Pancreas (tissue), 10 donors: ENCODE measurements around the gene APOH. TPM values are rescaled to one million over a fixed set of nuclear protein-coding genes. Genes with fewer than 3 reads are reported as not detected.

Experiments used
- ATAC-seq, 4 donors: fragments of 200-7000 bp; cut with Tn5 transposase; one replicate each; pipeline versions ENCODE4 v1.8.0 to v1.9.1; 2020; ENCODE audit warnings: mild to moderate bottlenecking in 4 of 4, moderate library complexity in 4 of 4
- DNase-seq, 6 donors: peaks; one replicate each; pipeline ENCODE4 v3.0.0-alpha.2; 2020
- FAIRE-seq: peaks from 2 replicates; lab custom pipeline; 2012; peaks lifted over from hg19 to GRCh38; lab: Jason Lieb, UNC
- H3K27ac ChIP-seq, 4 donors: fragments of 200-600 bp; sonication (generic); 1 replicate in 3 of 4; 2 replicates in 1 of 4; pipeline versions ENCODE4 v1.5.0 to v1.8.0; 2020
- H3K27me3 ChIP-seq, 4 donors: fragments of 200-600 bp; one replicate each; pipeline ENCODE4 v1.8.0; 2021
- H3K36me3 ChIP-seq, 3 donors: fragments of 200-600 bp; sonication (generic) in 1 of 3; one replicate each; pipeline versions ENCODE4 v1.5.0 to v1.8.0; 2020 to 2021
- H3K4me1 ChIP-seq, 3 donors: fragments of 200-600 bp; one replicate each; pipeline ENCODE4 v1.8.0; 2021
- H3K4me3 ChIP-seq, 4 donors: fragments of 200-600 bp; sonication (generic) in 2 of 4; one replicate each; pipeline versions ENCODE4 v1.5.0 to v1.8.0; 2020 to 2021
- H3K9me3 ChIP-seq, 4 donors: fragments of 200-600 bp; one replicate each; pipeline ENCODE4 v1.8.0; 2021
- CTCF ChIP-seq, 4 donors: fragments of 200-600 bp; sonication (generic) in 3 of 4; IDR thresholded peaks; one replicate each; pipeline versions ENCODE4 v1.5.0 to v1.8.0; 2021; ENCODE audit warnings: antibody characterized with exemption in 4 of 4
- WGBS, 2 donors: extraction: QIAGEN DNeasy Blood & Tissue Kit; methylation state at CpG; one replicate each; pipeline ENCODE4 v1.1.7; 2013; 5-methylcytosine and 5-hydroxymethylcytosine counted together
- intact Hi-C, 3 donors: fragments of 100-400 bp; cut with DNase I; formaldehyde crosslinking; loops; one replicate each; pipeline versions ENCODE4 v1.11.1 to v1.14.2; 2022
- polyA plus RNA-seq, 2 donors: library from polyadenylated mRNA; stranded (reverse); fragments of 200-250 nt; gene quantifications; one replicate each; pipeline ENCODE4 v1.2.3, GENCODE V29; 2013
- total RNA-seq, 6 donors: library from RNA; stranded (reverse); fragmentation: NEBNext Ultra II Directional in 4 of 6; extraction: Animal tissue kit (Norgen Biotek cat#: 25700) in 4 of 6; gene quantifications; one replicate each; pipeline versions ENCODE4 v1.2.1 to v1.2.4, GENCODE V29; 2021 to 2023
- donor health status: healthy with polysubstance abuse.
- donor health status: DM: no; HTN: no; CAD: no; lungs with moderate emphysema.
- donor health status: DM: no; HTN: no; CAD: no.
- donor health status: control.
- donor health status: control.
- donor health status: Bipolar disorder and iron deficiency.
- donor health status: DM: yes; HTN: yes; CAD: no.
- donor health status: DM: no; HTN: no; CAD: no.
- donor health status: DM: no; HTN: no; CAD: no.
- donor health status: DM: yes; HTN: yes; CAD: no.

APOH gene
- total and polyA plus RNA-seq, 8 donors = 3.8 to 68.4 (median 8.2) TPM

- 56% methylated on average over 3 of the region's 3 CpGs for WGBS, 2 donors
- Histone ChIP-seq H3K36me3 (no peaks in the 10 kb centered on the region), H3K4me1 (peaks cover 3 to 16% (median 10%) of the 10 kb centered on the region in 3 donors), H3K9me3 (no peaks in the 10 kb centered on the region), H3K27ac (no peak overlapping the region), H3K4me3 (no peak overlapping the region), H3K27me3 (no peaks in the 10 kb centered on the region)
- TF ChIP-seq CTCF (IDR thresholded peaks at IDR 0.05) = no peak
- DNase-seq (no peak), ATAC-seq (no peak), FAIRE-seq (no peak)
- intact Hi-C loops = no loop called here
Observed at GRCh38 chr17:66234611-66235010, 5.4 kb upstream of the APOH start.

DNA sequence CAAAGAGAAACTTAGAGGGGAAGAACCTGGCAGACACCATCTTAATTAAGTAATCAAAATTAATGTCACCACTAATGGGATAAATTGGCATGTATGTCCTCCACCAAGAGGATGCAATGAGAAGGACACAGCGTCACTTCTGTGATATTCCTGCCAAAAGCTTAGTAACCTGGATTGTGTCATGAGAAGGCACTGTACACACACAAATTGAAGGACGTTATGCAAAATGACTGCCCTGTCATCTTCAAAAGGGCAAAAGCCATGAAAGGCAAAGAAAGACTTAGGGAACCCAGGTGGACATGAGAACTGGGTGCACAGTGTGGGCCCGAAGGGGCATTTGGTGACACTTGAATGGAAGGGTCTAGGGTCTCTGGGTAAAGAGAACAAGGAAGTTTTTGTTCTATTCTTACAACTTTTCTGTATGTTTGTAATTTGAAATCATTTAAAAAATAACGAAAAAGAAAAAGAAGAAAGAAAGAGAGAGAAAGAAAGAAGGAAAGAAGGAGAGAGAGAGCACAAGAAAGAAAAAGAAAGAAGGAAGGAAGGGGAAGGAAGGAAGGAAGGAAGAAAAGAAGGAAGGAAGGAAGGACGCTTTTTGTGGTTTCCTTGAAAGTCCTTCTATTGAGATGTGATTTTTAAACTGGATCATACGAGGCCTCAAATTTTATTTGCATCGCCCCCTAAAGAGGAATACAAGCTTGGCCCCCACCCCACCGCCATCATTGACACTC is 4.0 kb upstream of the APOH start:
- DNase-seq (no peak), ATAC-seq (peak in 1 of 4 donors; percentile 42), FAIRE-seq (no peak)
- Histone ChIP-seq H3K36me3 (no peaks in the 10 kb centered on the region), H3K9me3 (no peaks in the 10 kb centered on the region), H3K27me3 (no peaks in the 10 kb centered on the region), H3K4me1 (peaks cover 7 to 24% (median 18%) of the 10 kb centered on the region in 3 donors), H3K27ac (no peak overlapping the region), H3K4me3 (no peak overlapping the region)
- WGBS, 2 donors = 75% methylated on average over 8 of the region's 8 CpGs
- TF ChIP-seq CTCF (IDR thresholded peaks at IDR 0.05) = no peak
- intact Hi-C loops = no loop called here

DNA sequence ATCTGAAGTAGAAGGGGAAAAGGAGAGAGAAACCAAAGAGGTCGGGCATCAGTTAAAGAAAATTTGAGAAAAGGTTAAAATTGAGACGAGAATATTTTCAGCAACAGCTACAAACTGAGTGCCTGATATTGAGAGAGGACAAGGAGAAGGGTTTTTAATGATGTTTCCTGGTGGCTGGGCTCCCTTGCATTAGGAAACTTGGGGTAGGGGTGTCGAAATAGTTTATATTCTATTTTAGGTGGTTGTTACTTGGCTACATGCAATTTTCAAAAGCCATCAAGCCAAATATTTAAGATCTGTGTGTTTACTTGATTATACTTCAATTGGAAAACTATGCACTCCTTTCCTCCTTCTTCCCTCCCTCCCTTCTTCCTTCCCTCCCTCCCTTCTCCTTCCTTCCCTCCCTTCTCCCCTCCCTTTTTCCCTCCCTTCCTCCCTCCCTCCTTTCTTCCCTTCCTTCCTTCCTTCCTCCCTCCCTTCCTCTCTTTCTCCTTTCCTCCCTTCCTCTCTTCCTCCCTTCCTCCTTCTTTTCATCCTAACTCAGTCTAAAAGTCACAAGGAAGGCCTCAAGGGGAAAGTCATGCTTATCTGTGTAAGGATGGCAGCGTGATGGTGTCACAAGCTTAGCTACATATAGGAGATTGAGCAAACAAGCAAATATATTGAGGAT is 1.8 kb upstream of the APOH start:
- 87 to 98% methylated on average over 4 of the region's 4 CpGs for WGBS, 2 donors
- Histone ChIP-seq H3K36me3 (no peaks in the 10 kb centered on the region), H3K27me3 (no peaks in the 10 kb centered on the region), H3K4me1 (peaks cover 7 to 24% (median 18%) of the 10 kb centered on the region in 3 donors), H3K9me3 (no peaks in the 10 kb centered on the region), H3K27ac (no peak overlapping the region), H3K4me3 (no peak overlapping the region)
- DNase-seq = no peak
- intact Hi-C loops = no loop called here
- FAIRE-seq = no peak
- no peak for ATAC-seq
- no peak for TF ChIP-seq CTCF (IDR thresholded peaks at IDR 0.05)

DNA sequence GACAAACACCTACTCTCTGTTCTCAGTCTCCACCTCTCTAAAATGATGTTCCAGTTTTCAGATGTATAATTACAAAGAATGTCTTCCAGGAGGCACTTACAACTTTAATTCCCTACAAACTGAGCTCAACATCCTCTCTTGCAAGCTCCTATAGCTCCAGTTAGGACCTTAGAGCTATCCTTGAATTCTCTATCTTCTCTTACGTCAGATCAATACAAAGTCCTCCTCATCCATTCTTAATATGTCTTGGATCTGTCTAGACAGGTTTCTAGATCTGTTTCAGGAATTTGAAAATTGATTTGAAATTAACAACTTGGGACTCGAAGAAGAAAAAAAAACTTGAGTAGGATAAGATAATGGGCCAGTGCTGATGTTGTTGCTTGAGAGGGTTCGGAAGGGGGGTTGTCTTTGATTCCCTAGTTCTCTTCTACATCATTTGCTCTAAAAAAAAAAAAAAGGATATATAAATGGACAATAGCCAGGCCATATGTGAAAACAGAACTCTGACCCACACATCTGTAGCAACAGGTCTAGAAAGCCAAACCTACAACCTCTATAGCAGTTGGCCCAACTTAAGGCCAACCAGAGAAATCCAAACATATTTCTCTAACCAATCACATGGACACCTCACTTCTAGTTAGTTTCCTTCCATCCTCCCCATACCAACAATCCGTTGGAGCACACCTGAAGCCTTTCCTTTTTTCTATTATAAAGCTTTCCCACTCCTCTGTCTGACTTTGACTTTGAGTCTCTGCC is 746 bp upstream of the APOH start:
- intact Hi-C loops = no loop called here
- FAIRE-seq = no peak

More for the DNA sequence above, 746 bp upstream of the APOH start:
- WGBS, 2 donors = 53 to 57% methylated on average over 4 of the region's 4 CpGs
- Histone ChIP-seq H3K27ac (peak overlapping the region in 2 of 4 donors; percentile 25 to 57), H3K4me1 (peaks cover 4 to 24% (median 18%) of the 10 kb centered on the region in 3 donors), H3K9me3 (no peaks in the 10 kb centered on the region), H3K27me3 (no peaks in the 10 kb centered on the region), H3K36me3 (no peaks in the 10 kb centered on the region), H3K4me3 (no peak overlapping the region)
- TF ChIP-seq CTCF (IDR thresholded peaks at IDR 0.05) = no peak
- ATAC-seq (peak in 2 of 4 donors; percentile 12 to 23), DNase-seq (no peak)
